Astrocyte (in vitro differentiated cells and primary cell): ENCODE measurements around the gene NELFB. TPM values are rescaled to one million over a fixed set of nuclear protein-coding genes. Genes with fewer than 3 reads are reported as not detected.

Experiments used
- DNase-seq: peaks from one replicate; pipeline ENCODE4 v3.0.0-alpha.2; 2010; ENCODE audit warnings: low read depth
- FAIRE-seq: peaks from 2 replicates; lab custom pipeline; 2011; peaks lifted over from hg19 to GRCh38; lab: Jason Lieb, UNC
- H2AFZ ChIP-seq: 2 replicates; pipeline ENCODE4 v1.6.0; 2012; ENCODE audit warnings: low read depth, low read length, inconsistent platforms
- H3K27ac ChIP-seq: 2 replicates; pipeline ENCODE4 v1.5.1; 2011; ENCODE audit warnings: low read depth, low read length, inconsistent platforms
- H3K27me3 ChIP-seq: 2 replicates; pipeline ENCODE4 v1.6.0; 2011; ENCODE audit warnings: low read length, inconsistent platforms; ENCODE audit not compliant: insufficient read depth
- H3K36me3 ChIP-seq: 2 replicates; pipeline ENCODE4 v1.5.1; 2011; ENCODE audit warnings: low read length, inconsistent platforms; ENCODE audit not compliant: insufficient read depth
- H3K4me1 ChIP-seq: 2 replicates; pipeline ENCODE4 v1.5.1; 2011; ENCODE audit warnings: low read length, inconsistent platforms; ENCODE audit not compliant: insufficient read depth
- H3K4me2 ChIP-seq: 2 replicates; pipeline ENCODE4 v1.6.0; 2012; ENCODE audit warnings: low read length, inconsistent platforms
- H3K4me3 ChIP-seq: 2 replicates; pipeline ENCODE4 v1.5.1; 2011; ENCODE audit warnings: low read depth, mild to moderate bottlenecking, low read length, inconsistent platforms; ENCODE audit not compliant: insufficient read depth
- H3K79me2 ChIP-seq: 2 replicates; pipeline ENCODE4 v1.6.0; 2012; ENCODE audit warnings: mild to moderate bottlenecking, low read length, inconsistent platforms; ENCODE audit not compliant: insufficient read depth
- H3K9ac ChIP-seq: 2 replicates; pipeline ENCODE4 v1.6.0; 2012; ENCODE audit warnings: mild to moderate bottlenecking, low read length, inconsistent platforms
- H3K9me3 ChIP-seq: 2 replicates; pipeline ENCODE4 v1.5.1; 2012; ENCODE audit warnings: low read depth, mild to moderate bottlenecking, low read length, inconsistent platforms; ENCODE audit not compliant: insufficient read depth
- H4K20me1 ChIP-seq: 2 replicates; pipeline ENCODE4 v1.6.0; 2012; ENCODE audit warnings: low read length, inconsistent platforms; ENCODE audit not compliant: insufficient read depth
- H3K27ac Mint-ChIP-seq: one replicate; pipeline ENCODE4 v1.8.0; 2021; ENCODE audit warnings: mild to moderate bottlenecking, mixed read lengths; ENCODE audit not compliant: unreplicated experiment
- H3K27me3 Mint-ChIP-seq: one replicate; pipeline ENCODE4 v1.8.0; 2021; ENCODE audit warnings: low read depth, mixed read lengths; ENCODE audit not compliant: unreplicated experiment
- H3K36me3 Mint-ChIP-seq: one replicate; pipeline ENCODE4 v1.8.0; 2021; ENCODE audit warnings: low read depth, mixed read lengths; ENCODE audit not compliant: unreplicated experiment
- H3K4me1 Mint-ChIP-seq: one replicate; pipeline ENCODE4 v1.8.0; 2021; ENCODE audit warnings: low read depth, mixed read lengths; ENCODE audit not compliant: unreplicated experiment
- H3K4me3 Mint-ChIP-seq: one replicate; pipeline ENCODE4 v1.8.0; 2021; ENCODE audit warnings: mild to moderate bottlenecking, moderate library complexity, mixed read lengths; ENCODE audit not compliant: unreplicated experiment
- H3K9me3 Mint-ChIP-seq: one replicate; pipeline ENCODE4 v1.8.0; 2021; ENCODE audit warnings: mild to moderate bottlenecking, mixed read lengths; ENCODE audit not compliant: unreplicated experiment
- CTCF ChIP-seq: IDR thresholded peaks from 2 replicates; pipeline ENCODE4 v1.5.1; 2011; ENCODE audit warnings: low read depth, mild to moderate bottlenecking, inconsistent platforms, low read length, moderate library complexity; ENCODE audit not compliant: insufficient read depth
- EZH2 ChIP-seq: IDR thresholded peaks from 2 replicates; pipeline ENCODE4 v1.6.1; 2012; ENCODE audit warnings: mild to moderate bottlenecking, low read length, inconsistent platforms; ENCODE audit not compliant: insufficient read depth
- total RNA-seq: library from RNA; stranded (reverse); gene quantifications from 2 replicates; pipeline ENCODE4 v1.2.1, GENCODE V29; 2021

NELFB gene
- total RNA-seq, 1 donor from 2014 or later: 48.9 TPM

GRCh38 chr9:137307255-137308056, 52.3 kb downstream of the NELFB start:
- H2AFZ ChIP-seq: no peak overlapping the region
- H3K27me3 ChIP-seq: no peaks in the 10 kb centered on the region
- H4K20me1 ChIP-seq: no peaks in the 10 kb centered on the region
- no peak overlapping the region for H3K4me3 ChIP-seq
- Mint-ChIP-seq H3K9me3 (no peaks in the 10 kb centered on the region), H3K4me1 (no peaks in the 10 kb centered on the region), H3K27me3 (peaks cover 2% of the 10 kb centered on the region), H3K36me3 (no peaks in the 10 kb centered on the region), H3K27ac (no peak overlapping the region), H3K4me3 (no peak overlapping the region)
- H3K36me3 ChIP-seq: no peaks in the 10 kb centered on the region
- H3K27ac ChIP-seq: no peak overlapping the region
- DNase-seq: no peak
- H3K4me2 ChIP-seq: no peak overlapping the region
- TF ChIP-seq EZH2: no peak
- no peak for TF ChIP-seq CTCF
- H3K9ac ChIP-seq: no peak overlapping the region
- H3K79me2 ChIP-seq: no peaks in the 10 kb centered on the region
- no peaks in the 10 kb centered on the region for H3K9me3 ChIP-seq
- peaks cover 13% of the 10 kb centered on the region for H3K4me1 ChIP-seq
- no peak for FAIRE-seq

- FAIRE-seq (no peak), DNase-seq (no peak)
- Histone ChIP-seq H3K79me2 (no peaks in the 10 kb centered on the region), H3K27ac (no peak overlapping the region), H3K9ac (no peak overlapping the region), H4K20me1 (no peaks in the 10 kb centered on the region), H3K4me1 (peaks cover 13% of the 10 kb centered on the region), H3K4me2 (no peak overlapping the region), H3K36me3 (no peaks in the 10 kb centered on the region), H3K4me3 (no peak overlapping the region), H3K27me3 (no peaks in the 10 kb centered on the region), H3K9me3 (no peaks in the 10 kb centered on the region), H2AFZ (no peak overlapping the region)
- H3K4me3 Mint-ChIP-seq: no peak overlapping the region
- no peaks in the 10 kb centered on the region for H3K36me3 Mint-ChIP-seq
- peaks cover 2% of the 10 kb centered on the region for H3K27me3 Mint-ChIP-seq
- no peaks in the 10 kb centered on the region for H3K4me1 Mint-ChIP-seq
- H3K27ac Mint-ChIP-seq: no peak overlapping the region
- TF ChIP-seq CTCF: no peak
- no peak for TF ChIP-seq EZH2
- no peaks in the 10 kb centered on the region for H3K9me3 Mint-ChIP-seq
These were observed 53.0 kb downstream of the NELFB start for GRCh38 chr9:137308057-137308619.
